Measurements from ENCODE around the gene TMC7.

TMC7 gene

GRCh38 chr16:19033761-19034160 is 50.0 kb downstream of the TMC7 start:
- DNase-seq, result no peak

DNA sequence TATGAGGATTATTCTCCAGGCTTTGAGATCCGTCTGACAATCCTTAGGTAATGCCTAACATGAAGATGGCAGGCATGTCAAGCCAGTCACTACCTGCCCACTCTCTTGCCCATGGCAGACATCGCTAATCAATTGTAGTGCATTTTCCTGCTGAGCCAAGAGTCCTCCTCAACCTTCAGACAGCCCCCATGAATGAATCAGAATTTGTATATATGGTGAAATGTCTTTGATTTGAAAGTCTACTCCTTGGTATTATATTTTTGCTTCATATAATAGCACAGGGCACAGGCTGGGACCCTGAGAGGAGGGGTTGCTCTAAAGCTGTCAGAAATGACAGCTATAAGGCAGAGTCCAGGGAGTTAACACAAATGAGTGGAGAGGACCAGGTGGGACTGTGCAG is 56.7 kb downstream of the TMC7 start:
- no peak for DNase-seq

DNA sequence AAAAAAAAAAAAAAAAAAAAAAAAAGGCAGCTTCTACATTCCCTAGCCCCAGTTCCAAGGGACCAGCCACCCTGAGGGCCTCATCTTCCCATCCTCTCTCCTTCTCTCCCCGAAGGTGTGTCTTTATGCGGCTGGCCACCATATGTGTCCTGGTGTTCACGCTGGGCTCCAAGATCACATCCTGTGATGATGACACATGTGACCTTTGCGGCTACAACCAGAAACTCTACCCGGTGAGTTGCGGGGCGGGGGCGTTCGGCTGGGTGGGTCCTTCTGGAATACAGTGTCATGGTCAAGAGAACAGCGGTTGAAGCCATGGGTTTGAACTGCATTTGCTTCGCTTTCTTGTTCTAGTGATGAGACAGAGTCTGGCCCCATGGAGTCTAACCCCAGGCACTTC is 61.0 kb downstream of the TMC7 start:
- no peak for DNase-seq

DNA sequence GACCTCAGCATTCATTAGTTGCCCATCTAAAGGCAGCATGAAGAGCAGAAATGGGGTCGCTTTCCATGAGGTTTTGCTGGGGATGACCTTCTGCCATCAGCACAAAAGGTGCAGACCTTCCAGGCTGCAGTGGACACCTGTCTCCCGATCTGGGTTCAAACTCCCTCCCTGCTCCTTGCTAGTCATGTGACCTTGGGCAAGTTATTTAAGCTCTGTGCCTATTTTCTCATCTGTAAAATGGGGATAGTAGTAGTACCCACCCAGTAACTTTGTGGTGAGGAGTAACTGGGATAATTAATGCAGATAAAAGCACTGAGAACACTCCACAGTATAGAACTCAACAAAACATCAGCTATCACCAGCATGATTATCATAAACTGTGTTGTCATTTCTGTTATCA is 62.3 kb downstream of the TMC7 start:
- no peak for DNase-seq

- DNase-seq, result no peak
These were observed 79.0 kb downstream of the TMC7 start for GRCh38 chr16:19062706-19063105.

DNA sequence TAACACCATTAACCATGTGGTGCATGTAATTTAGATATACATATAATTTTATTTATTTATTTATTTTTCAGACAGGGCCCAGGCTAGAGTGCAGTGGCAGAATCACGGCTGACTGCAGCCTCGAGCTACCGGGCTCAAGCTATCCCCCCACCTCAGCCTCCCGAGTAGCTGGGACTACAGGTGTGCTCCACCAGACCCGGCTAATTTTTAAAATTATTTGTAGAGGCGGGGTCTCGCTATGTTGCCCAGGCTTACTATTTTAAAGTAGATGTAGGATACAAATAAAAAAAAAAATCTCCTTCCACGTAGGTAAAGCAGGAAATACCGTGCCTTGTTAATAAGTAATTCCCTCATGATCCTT is 83.2 kb downstream of the TMC7 start:
- DNase-seq, result no peak

- DNase-seq, result peak; percentile 99
These were observed 83.9 kb downstream of the TMC7 start, which contains the start of gene COQ7 for GRCh38 chr16:19067349-19068236. Gene COQ7, plus strand, starts transcription at chr16:19067614. Its CDS starts 51 bp downstream, at chr16:19067665.

DNA sequence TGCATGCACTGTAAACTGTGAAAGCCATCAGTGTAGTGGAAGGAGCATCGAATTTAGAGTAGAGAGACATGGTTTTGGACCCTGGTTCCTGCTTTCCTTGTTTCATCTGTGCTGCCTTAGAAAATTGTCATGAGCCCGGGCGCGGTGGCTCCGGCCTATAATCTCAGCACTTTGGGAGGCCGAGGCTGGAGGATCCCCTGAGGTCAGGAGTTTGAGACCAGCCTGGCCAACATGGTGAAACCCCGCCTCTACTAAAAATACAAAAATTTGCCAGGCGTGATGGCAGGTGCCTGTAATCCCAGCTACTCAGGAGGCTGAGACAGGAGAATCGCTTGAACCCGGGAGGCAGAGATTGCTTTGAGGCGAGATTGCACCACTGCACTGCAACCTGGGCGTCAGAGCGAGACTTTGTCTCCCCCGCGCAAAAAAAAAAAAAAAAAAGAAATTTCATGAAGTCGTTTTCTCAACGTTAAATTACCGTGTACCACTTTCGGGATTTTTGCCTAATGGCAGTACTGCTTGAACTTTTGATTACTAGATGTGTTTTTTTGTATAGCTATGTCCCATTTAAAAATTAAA is 84.6 kb downstream of the TMC7 start:
- DNase-seq, result no peak

GRCh38 chr16:19071811-19072777 is 88.4 kb downstream of the TMC7 start:
- peak; percentile 8 for DNase-seq

- no peak for DNase-seq
These were observed 89.6 kb downstream of the TMC7 start for GRCh38 chr16:19073344-19073743.

- DNase-seq, result no peak
These were observed 90.1 kb downstream of the TMC7 start for GRCh38 chr16:19073863-19074262.

GRCh38 chr16:19075511-19075910 is 91.8 kb downstream of the TMC7 start:
- no peak for DNase-seq

- DNase-seq, result no peak
These were observed 94.1 kb downstream of the TMC7 start for GRCh38 chr16:19077879-19078278.

GRCh38 chr16:19083670-19084069 is 99.9 kb downstream of the TMC7 start:
- DNase-seq, result no peak

- no peak for DNase-seq
These were observed 100.4 kb downstream of the TMC7 start for GRCh38 chr16:19084139-19084538.

DNA sequence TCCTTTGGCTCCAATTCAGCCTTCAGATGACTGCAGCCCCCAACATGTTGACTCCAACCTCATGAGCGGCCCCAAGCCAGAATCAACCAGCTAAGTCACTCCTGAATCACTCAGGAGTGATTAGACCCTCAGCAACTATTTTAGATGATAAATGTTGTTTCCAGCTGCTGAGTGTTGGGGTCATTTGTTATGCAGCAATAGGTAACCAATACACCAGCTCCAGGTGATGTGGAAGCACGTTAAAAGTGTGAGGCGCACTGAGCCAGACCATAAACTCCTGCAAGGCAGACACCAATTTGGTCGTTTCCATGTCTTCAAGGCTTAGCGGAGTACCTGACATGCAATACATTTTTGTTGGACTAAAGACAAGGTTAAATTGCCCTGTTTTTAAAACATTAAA is 101.1 kb downstream of the TMC7 start:
- DNase-seq, result no peak

DNA sequence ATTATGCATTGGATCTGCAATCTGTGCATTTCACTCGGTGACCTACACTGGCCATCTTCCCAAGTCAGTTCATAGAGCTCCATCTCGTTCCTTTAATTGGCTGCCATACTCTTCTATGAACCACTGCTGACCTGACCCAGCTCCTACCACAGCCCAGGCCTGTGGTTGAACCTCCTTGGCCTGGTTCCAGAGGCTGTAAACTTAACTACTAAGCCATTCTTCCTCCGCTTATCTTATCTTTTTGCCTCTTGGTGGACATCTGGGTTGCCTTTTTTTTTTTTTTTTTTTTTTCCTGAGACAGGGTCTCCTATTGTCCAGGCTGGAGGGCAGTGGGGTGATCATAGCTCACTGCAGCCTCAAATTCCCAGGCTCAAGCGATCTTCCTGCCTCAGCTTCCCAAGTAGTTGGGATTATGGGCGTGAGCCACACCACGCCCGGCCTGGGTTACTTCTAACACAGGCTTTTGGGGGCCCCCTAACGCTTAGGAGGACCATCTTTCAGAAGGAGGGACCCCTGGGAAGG is 102.0 kb downstream of the TMC7 start:
- DNase-seq, result no peak

- peak; percentile 74 for DNase-seq
These were observed 102.8 kb downstream of the TMC7 start for GRCh38 chr16:19086322-19087199.

- no peak for DNase-seq
These were observed 104.7 kb downstream of the TMC7 start for GRCh38 chr16:19088341-19088916.

GRCh38 chr16:19089410-19089955 is 105.7 kb downstream of the TMC7 start:
- DNase-seq, result no peak

- DNase-seq, result no peak
These were observed 107.2 kb downstream of the TMC7 start for GRCh38 chr16:19090916-19091315.

Measured in NCI-H1092 treated with DMSO at 0.1 percent for 48 hours (cell line).